Measurements from ENCODE around the gene ADTRP.
"Not testable (repeated sequence)": the region's sequence is repeated elsewhere in the genome, so short reads cannot be mapped to it uniquely, and the experiment has no call there.

The ADTRP gene

GRCh38 chr6:11685481-11686093, 93.0 kb downstream of the ADTRP start:
- DNase-seq, result no peak

GRCh38 chr6:11684901-11685480, 93.6 kb downstream of the ADTRP start:
- no peak for DNase-seq

GRCh38 chr6:11683871-11684270, 94.7 kb downstream of the ADTRP start:
- DNase-seq, result no peak

GRCh38 chr6:11682561-11682975, 96.0 kb downstream of the ADTRP start:
- DNase-seq, result no peak

GRCh38 chr6:11681770-11682169, 96.8 kb downstream of the ADTRP start:
- DNase-seq, result no peak

GRCh38 chr6:11681357-11681756, 97.2 kb downstream of the ADTRP start:
- no peak for DNase-seq

- not testable (repeated sequence) for DNase-seq
Observed at GRCh38 chr6:11680479-11680878, 98.1 kb downstream of the ADTRP start.

- DNase-seq, result no peak
Observed at GRCh38 chr6:11679099-11679498, 99.5 kb downstream of the ADTRP start.

- DNase-seq, result no peak
Observed at GRCh38 chr6:11675601-11676000, 103.0 kb downstream of the ADTRP start.

GRCh38 chr6:11672669-11673068, 105.9 kb downstream of the ADTRP start:
- DNase-seq, result no peak

- no peak for DNase-seq
Observed at GRCh38 chr6:11672256-11672655, 106.3 kb downstream of the ADTRP start.

GRCh38 chr6:11669696-11670095, 108.9 kb downstream of the ADTRP start:
- no peak for DNase-seq

GRCh38 chr6:11668455-11668854, 110.1 kb downstream of the ADTRP start:
- no peak for DNase-seq

GRCh38 chr6:11667876-11668275, 110.7 kb downstream of the ADTRP start:
- no peak for DNase-seq

GRCh38 chr6:11665604-11666326, 112.8 kb downstream of the ADTRP start:
- DNase-seq, result no peak
